Neural cell (in vitro differentiated cells): Measurements from ENCODE around the gene NOTUM.

Experiments
- EP300 ChIP-seq: fragments of 450-650 bp; conservative IDR thresholded peaks from 2 replicates; pipeline ENCODE4 v1.6.1; 2014; ENCODE audit warnings: antibody characterized with exemption, mild to moderate bottlenecking, moderate library complexity; ENCODE audit not compliant: poor library complexity, severe bottlenecking
- EZH2 ChIP-seq: fragments of 200-600, 300-800 bp; shearing (Covaris generic), sonication (generic); IDR thresholded peaks from 2 replicates; pipeline ENCODE4 v1.6.1; 2014; ENCODE audit warnings: antibody characterized with exemption, low read length, borderline replicate concordance, mild to moderate bottlenecking; ENCODE audit not compliant: insufficient read depth, poor library complexity, severe bottlenecking
- POLR2AphosphoS5 ChIP-seq: IDR thresholded peaks from 2 replicates; pipeline ENCODE4 v1.6.1; 2012
- RAD21 ChIP-seq: fragments of 450-650 bp; conservative IDR thresholded peaks from 2 replicates; pipeline ENCODE4 v1.6.1; 2014; ENCODE audit warnings: antibody characterized with exemption, mild to moderate bottlenecking, moderate library complexity
- REST ChIP-seq: IDR thresholded peaks from 2 replicates; pipeline ENCODE4 v1.6.1; 2012; ENCODE audit warnings: borderline replicate concordance
- SMC3 ChIP-seq: fragments of 450-650 bp; conservative IDR thresholded peaks from 2 replicates; pipeline ENCODE4 v1.6.1; 2014; ENCODE audit warnings: antibody characterized with exemption, mild to moderate bottlenecking, moderate library complexity; ENCODE audit not compliant: poor library complexity
- TAF1 ChIP-seq: IDR thresholded peaks from 2 replicates; pipeline ENCODE4 v1.6.1; 2012; ENCODE audit warnings: low read depth
- TF ChIP-seq, protein P1 (sequence below): fragments of 450-650 bp; IDR thresholded peaks from 2 replicates; pipeline ENCODE4 v1.5.1; 2014; ENCODE audit warnings: antibody characterized with exemption, mild to moderate bottlenecking, moderate library complexity; ENCODE audit not compliant: poor library complexity, severe bottlenecking

GRCh38 chr17:81955756-81956544 lies 5.0 kb downstream of the NOTUM start:
- TF ChIP-seq, protein P1, sequence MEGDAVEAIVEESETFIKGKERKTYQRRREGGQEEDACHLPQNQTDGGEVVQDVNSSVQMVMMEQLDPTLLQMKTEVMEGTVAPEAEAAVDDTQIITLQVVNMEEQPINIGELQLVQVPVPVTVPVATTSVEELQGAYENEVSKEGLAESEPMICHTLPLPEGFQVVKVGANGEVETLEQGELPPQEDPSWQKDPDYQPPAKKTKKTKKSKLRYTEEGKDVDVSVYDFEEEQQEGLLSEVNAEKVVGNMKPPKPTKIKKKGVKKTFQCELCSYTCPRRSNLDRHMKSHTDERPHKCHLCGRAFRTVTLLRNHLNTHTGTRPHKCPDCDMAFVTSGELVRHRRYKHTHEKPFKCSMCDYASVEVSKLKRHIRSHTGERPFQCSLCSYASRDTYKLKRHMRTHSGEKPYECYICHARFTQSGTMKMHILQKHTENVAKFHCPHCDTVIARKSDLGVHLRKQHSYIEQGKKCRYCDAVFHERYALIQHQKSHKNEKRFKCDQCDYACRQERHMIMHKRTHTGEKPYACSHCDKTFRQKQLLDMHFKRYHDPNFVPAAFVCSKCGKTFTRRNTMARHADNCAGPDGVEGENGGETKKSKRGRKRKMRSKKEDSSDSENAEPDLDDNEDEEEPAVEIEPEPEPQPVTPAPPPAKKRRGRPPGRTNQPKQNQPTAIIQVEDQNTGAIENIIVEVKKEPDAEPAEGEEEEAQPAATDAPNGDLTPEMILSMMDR = no peak
- TF ChIP-seq RAD21 = no peak
- no peak for TF ChIP-seq EP300
- no peak for TF ChIP-seq TAF1
- TF ChIP-seq REST = no peak
- TF ChIP-seq EZH2 = no peak
- no peak for TF ChIP-seq POLR2AphosphoS5
- no peak for TF ChIP-seq SMC3
